NCI-H1048 (cell line): Measurements from ENCODE around the gene NACC1.
"Not testable (repeated sequence)": the region's sequence is repeated elsewhere in the genome, so short reads cannot be mapped to it uniquely, and the experiment has no call there.

Source experiments
- DNase-seq: peaks from one replicate; lab custom pipeline; 2025; lab: John Stamatoyannopoulos, UW

Gene NACC1

GRCh38 chr19:13164343-13165161 lies 46.5 kb downstream of the NACC1 start:
- DNase-seq, result no peak

DNA sequence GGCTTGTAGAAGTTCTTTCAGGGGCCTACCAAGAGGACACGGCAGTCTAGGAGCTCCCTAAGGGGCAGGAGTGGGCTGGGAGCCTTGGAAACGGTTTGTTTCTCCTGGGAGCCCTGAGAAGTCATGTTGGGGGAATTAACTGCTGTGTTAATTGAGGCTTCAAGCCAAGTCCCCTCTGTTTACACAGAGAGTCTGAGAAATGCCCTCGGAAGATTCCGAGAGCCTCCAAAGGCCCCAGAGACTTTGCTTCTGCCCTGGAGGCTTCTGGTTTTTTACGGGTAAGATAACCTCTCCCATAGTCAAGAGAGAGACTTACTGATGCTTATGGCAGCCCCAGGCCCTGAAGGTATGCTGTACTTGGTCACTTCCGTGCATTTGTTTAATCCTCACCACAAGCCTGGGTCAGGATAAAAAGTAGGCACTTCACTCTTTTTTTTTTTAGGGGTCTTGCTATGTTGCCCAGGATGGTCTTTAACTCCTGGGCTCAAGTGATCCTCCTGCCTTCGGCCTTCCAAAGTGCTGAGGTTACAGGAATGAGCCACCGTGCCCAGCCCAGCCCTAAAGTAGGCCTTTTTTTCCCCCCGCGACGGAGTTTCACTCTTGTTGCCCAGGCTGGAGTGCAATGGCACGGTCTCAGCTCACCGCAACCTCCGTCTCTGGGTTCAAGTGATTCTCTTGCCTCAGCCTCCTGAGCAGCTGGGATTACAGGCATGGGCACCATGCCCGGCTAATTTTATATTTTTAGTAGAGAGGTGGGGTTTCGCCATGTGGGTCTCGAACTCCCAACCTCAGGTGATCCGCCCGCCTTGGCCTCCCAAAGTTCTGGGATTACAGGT lies 47.3 kb downstream of the NACC1 start:
- no peak for DNase-seq

- not testable (repeated sequence) for DNase-seq
These were observed 48.1 kb downstream of the NACC1 start for GRCh38 chr19:13166151-13166550.

GRCh38 chr19:13169769-13170168 lies 51.7 kb downstream of the NACC1 start:
- no peak for DNase-seq

GRCh38 chr19:13171146-13171545 lies 53.1 kb downstream of the NACC1 start:
- no peak for DNase-seq

DNA sequence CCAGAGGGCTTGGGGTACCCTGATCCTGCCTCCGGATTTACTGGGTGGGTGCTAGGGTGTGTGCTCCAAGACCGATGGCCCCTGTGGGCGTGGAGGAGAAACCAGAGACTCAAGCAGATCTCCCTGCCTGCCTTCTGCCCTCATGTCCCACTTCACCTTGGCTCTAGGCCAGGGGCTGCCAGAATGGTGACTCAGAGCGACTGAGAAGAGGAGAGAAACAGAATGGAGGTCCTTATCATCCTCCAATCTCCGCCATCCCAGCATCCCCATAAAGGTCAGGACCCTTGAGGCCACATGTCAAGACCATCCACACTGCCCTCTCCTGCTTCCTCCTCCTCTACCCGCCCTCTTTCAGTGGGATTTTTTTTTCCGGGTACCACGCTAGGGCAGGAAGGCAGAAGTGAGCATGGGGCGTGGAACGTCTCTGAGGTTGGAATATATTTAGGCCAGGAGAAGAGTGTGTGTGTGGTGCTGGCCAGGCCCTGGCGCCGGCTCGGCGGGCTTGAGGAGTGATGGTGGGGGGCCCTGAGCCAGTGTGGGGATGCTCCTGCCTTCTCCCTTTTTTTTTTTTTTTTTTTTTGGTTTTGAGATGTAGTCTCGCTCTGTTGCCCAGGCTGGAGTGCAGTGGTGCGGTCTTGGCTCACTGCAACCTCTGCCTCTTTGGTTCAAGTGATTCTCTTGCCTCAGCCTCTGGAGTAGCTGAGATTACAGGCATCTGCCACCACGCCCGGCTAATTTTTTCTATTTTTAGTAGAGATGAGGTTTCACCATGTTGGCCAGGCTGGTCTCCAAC lies 54.5 kb downstream of the NACC1 start:
- DNase-seq, result no peak

DNA sequence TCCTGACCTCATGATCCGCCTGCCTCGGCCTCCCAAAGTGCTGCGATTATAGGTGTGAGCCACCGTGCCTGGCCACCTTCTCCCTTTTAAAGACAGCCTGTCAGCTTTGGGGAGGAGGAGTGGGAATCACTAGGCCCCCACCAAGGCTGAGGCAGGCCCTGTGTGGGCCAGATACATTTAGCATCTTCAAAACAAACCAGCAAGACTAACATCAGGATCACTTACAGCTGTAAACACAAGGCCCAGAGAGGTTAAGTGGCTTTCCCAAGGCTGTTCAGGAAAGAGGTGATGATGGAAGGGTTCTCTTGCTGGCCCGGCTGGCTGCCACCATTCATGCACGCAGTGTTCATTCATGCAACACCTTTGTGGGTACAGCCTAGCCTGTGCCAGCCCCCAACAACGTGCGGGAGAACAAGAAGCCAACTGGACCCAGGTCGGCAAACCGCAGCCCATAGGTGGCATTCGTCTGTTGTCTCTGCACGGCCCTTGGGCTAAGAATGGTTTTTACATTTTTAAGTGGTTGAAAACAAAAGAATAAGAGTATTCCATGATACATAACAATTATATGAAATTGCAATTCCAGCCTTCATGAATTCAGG lies 55.2 kb downstream of the NACC1 start:
- no peak for DNase-seq

DNA sequence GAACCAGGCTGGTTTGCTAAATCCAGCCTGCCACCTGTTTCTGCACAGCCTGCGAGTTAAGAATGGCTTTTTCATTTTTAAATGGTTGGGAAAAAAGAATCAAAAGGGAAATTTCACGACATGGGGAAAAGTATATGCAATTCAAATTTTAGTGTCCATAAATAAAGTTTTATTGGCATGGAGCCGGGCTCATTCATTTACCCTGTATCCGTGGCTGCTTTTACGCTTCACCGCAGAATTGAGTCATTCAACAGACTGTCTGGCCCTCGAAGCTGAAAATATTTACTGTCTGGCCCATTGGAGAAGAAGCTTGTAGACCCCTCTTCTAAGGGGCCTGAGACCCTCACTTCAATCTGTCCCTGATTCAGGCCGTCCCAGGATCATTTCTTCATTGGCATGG lies 58.3 kb downstream of the NACC1 start:
- no peak for DNase-seq

DNA sequence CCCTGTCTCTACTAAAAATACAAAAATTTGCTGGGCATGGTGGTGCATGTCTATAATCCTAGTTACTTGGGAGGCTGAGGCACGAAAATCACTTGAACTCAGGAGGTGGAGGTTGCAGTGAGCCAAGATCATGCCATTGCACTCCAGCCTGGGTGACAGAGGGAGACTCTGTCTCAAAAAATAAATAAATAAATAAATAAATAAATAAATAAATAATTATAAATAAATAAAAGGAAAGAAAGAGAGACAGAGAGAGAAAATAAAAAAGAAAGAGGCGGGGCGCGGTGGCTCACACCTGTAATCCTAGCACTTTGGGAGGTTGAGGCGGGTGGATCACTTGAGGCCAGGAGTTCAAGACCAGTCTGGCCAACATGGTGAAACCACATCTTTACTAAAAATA lies 59.5 kb downstream of the NACC1 start:
- not testable (repeated sequence) for DNase-seq

DNA sequence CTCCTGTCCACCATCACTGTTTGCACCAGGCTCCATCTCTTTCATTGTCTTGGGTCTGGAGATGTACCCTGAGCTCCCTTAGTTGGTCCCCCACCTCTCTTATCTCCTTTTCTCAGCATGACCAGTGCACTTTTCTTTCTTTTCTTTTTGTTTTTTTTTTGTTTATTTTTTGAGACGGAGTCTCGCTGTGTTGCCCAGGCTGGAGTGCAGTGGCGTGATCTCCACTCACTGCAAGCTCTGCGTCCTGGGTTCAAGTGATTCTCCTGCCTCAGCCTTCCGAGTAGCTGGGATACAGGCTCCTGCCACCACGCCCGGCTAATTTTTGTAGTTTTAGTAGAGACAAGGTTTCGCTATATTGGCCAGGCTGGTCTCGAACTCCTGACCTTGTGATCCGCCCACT lies 60.2 kb downstream of the NACC1 start:
- not testable (repeated sequence) for DNase-seq

DNA sequence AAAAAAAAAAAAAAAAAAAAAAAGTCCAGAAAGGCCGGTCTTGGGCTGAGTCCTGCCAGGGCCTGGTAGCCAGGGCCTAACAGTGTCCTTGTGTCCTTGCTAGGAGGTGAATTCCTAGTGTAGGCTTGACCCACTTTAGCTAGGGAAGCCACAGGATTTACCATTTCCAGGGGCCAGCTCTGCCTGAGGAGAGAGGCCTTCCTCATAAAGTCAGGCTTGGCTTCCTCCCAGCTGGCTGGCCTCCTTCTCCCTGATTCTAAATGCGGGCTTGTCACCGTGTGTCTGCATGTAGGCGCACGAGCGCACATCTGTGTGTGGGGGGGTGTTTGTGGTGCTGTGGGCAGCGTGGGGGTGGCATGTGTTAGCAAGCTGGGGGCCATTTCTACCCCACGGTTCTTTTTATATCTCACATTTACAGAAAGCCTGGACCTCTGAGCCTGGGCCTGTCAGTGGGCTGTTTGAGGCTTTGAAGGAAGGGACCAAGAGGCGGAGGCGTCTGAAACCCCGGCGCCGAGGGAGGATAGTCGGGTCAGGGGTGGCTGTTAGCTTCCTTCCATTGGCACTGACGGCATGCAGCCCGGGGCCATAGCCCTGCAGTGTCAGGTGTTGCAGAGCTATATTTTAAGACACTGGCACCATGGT lies 63.8 kb downstream of the NACC1 start:
- DNase-seq, result no peak

DNA sequence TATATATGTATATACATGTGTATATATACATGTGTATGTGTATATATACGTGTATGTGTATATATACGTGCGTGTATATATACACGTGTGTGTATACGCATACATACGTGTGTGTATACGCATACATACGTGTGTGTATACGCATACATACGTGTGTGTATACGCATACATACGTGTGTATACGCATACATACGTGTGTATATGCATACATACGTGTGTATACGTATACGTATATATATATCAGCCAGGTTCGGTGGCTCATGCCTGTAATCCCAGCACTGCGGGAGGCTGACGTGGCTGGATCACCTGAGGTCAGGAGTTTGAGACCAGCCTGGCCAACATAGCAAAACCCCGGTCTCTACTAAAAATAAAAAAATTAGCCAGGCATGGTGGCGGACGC lies 66.9 kb downstream of the NACC1 start:
- DNase-seq, result not testable (repeated sequence)

DNA sequence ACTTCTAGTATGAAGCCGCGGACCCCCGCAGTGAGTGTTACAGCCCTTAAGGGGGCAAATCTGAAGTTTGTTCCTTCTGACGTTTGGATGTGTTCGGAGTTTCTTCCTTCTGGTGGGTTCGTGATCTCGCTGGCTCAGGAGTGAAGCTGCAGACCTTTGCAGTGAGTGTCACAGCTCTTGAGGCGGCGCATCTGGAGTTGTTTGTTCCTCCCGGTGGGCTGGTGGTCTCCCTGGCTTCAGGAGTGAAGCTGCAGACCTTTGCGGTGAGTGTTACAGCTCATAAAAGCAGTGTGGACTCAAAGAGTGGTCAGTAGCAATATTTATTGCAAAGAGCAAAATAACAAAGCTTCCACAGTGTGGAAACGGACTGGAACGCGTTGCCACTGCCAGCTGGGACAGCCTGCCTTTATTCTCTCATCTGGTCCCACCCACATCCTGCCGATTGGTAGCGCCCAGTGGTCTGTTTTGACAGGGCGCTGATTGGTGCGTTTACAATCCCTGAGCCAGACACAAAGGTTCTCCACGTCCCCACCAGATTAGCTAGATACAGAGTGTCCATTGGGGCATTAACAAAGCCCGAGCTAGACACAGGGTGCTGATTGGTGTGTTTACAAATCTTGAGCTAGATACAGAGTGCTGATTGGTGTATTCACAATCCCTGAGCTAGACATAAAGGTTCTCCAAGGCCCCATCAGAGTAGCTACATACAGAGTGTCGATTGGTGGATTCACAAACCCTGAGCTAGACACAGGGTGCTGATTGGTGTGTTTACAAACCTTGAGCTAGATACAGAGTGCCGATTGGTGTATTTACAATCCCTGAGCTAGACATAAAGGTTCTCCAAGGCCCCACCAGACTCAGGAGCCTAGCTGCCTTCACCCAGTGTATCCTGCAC lies 67.9 kb downstream of the NACC1 start:
- not testable (repeated sequence) for DNase-seq

GRCh38 chr19:13186688-13187087 lies 68.6 kb downstream of the NACC1 start:
- DNase-seq, result not testable (repeated sequence)

DNA sequence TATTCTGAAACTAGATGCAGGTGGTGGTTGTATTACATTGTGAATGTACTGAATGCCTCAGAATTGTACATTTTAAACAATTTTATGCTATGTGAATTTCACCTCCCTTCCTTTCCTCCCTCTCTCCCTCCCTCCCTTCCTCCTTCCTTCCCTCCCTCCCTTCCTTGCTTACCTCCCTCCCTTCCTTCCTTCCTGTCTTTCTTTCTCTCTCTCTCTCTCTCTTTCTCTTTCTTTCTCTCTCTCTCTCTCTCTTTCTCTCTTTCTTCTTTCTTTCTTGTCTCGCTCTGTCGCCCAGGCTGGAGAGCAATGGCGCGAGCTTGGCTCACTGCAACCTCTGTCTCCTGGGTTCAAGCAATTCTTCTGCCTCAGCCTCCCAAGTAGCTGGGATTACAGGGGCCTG lies 69.4 kb downstream of the NACC1 start:
- DNase-seq, result no peak

DNA sequence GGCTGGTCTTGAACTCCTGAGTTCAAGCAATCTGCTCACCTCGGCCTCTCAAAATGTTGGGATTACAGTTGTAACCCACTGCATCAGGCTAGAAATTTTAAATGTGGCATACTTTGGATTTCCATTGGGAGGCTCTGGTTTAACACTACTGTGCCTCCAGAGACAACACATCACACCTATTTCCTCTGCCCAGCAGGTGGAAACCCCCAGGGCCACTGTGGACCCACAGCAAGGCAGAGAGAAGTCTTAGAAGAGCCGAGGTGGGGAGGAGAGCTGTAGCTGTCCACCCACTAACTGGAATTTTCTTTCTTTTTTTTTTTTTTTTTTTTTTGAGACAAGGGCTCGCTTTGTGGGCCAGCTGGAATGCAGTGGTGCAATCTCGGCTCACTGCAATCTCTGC lies 71.5 kb downstream of the NACC1 start:
- DNase-seq, result no peak
